NCI-H510A (cell line): ENCODE data around the gene RTL1.

ENCODE experiments used
- DNase-seq: peaks from one replicate; lab custom pipeline; 2025; lab: John Stamatoyannopoulos, UW

The RTL1 gene

GRCh38 chr14:100866666-100867630 is 36.6 kb downstream of the RTL1 start:
- no peak for DNase-seq

GRCh38 chr14:100865682-100866591 is 37.6 kb downstream of the RTL1 start:
- no peak for DNase-seq

GRCh38 chr14:100864960-100865681 is 38.4 kb downstream of the RTL1 start:
- no peak for DNase-seq

GRCh38 chr14:100864206-100864605 is 39.3 kb downstream of the RTL1 start:
- DNase-seq = no peak

GRCh38 chr14:100862793-100863192 is 40.7 kb downstream of the RTL1 start:
- no peak for DNase-seq

- DNase-seq = no peak
Measured at GRCh38 chr14:100862277-100862676, 41.2 kb downstream of the RTL1 start.

- no peak for DNase-seq
Measured at GRCh38 chr14:100861937-100862247, 41.6 kb downstream of the RTL1 start.

GRCh38 chr14:100861188-100861936 is 42.2 kb downstream of the RTL1 start:
- no peak for DNase-seq

GRCh38 chr14:100860556-100861187 is 42.9 kb downstream of the RTL1 start:
- no peak for DNase-seq

- no peak for DNase-seq
Measured at GRCh38 chr14:100859781-100860180, 43.7 kb downstream of the RTL1 start.

- DNase-seq = no peak
Measured at GRCh38 chr14:100858838-100859220, 44.7 kb downstream of the RTL1 start.

- DNase-seq = no peak
Measured at GRCh38 chr14:100857923-100858837, 45.3 kb downstream of the RTL1 start.

GRCh38 chr14:100857233-100857922 is 46.1 kb downstream of the RTL1 start:
- peak; percentile 52 for DNase-seq

- no peak for DNase-seq
Measured at GRCh38 chr14:100856056-100856950, 47.2 kb downstream of the RTL1 start.

GRCh38 chr14:100855256-100855930 is 48.1 kb downstream of the RTL1 start:
- DNase-seq = no peak

- no peak for DNase-seq
Measured at GRCh38 chr14:100854435-100854834, 49.1 kb downstream of the RTL1 start.

GRCh38 chr14:100851946-100852620 is 51.4 kb downstream of the RTL1 start:
- DNase-seq = no peak
